ENCODE results near the gene ADAMTS12.

The ADAMTS12 gene

GRCh38 chr5:33761139-33761538 is 130.7 kb downstream of the ADAMTS12 start:
- no peak for DNase-seq (ENCODE audit: low read depth)

- DNase-seq (ENCODE audit: low read depth), result no peak
Measured at GRCh38 chr5:33758737-33759136, 133.1 kb downstream of the ADAMTS12 start.

GRCh38 chr5:33756491-33756890 is 135.3 kb downstream of the ADAMTS12 start:
- no peak for DNase-seq (ENCODE audit: low read depth)

- no peak for DNase-seq (ENCODE audit: low read depth)
Measured at GRCh38 chr5:33755231-33755630, 136.6 kb downstream of the ADAMTS12 start.

GRCh38 chr5:33753704-33754103 is 138.1 kb downstream of the ADAMTS12 start:
- no peak for DNase-seq (ENCODE audit: low read depth)

GRCh38 chr5:33748754-33749153 is 143.0 kb downstream of the ADAMTS12 start:
- no peak for DNase-seq (ENCODE audit: low read depth)

GRCh38 chr5:33745101-33745770 is 146.6 kb downstream of the ADAMTS12 start:
- no peak for DNase-seq (ENCODE audit: low read depth)

GRCh38 chr5:33743099-33743498 is 148.7 kb downstream of the ADAMTS12 start:
- DNase-seq (ENCODE audit: low read depth), result no peak

- no peak for DNase-seq (ENCODE audit: low read depth)
Measured at GRCh38 chr5:33742181-33742580, 149.6 kb downstream of the ADAMTS12 start.

GRCh38 chr5:33738967-33739366 is 152.8 kb downstream of the ADAMTS12 start:
- no peak for DNase-seq (ENCODE audit: low read depth)

GRCh38 chr5:33738097-33738496 is 153.7 kb downstream of the ADAMTS12 start:
- DNase-seq (ENCODE audit: low read depth), result no peak

GRCh38 chr5:33737697-33738096 is 154.1 kb downstream of the ADAMTS12 start:
- no peak for DNase-seq (ENCODE audit: low read depth)

- no peak for DNase-seq (ENCODE audit: low read depth)
Measured at GRCh38 chr5:33737284-33737683, 154.5 kb downstream of the ADAMTS12 start.

- DNase-seq (ENCODE audit: low read depth), result no peak
Measured at GRCh38 chr5:33736510-33736909, 155.3 kb downstream of the ADAMTS12 start.

GRCh38 chr5:33735072-33735471 is 156.7 kb downstream of the ADAMTS12 start:
- DNase-seq (ENCODE audit: low read depth), result no peak

GRCh38 chr5:33734537-33734936 is 157.3 kb downstream of the ADAMTS12 start:
- DNase-seq (ENCODE audit: low read depth), result no peak

GRCh38 chr5:33733225-33733624 is 158.6 kb downstream of the ADAMTS12 start:
- DNase-seq (ENCODE audit: low read depth), result no peak

- no peak for DNase-seq (ENCODE audit: low read depth)
Measured at GRCh38 chr5:33726422-33727165, 165.2 kb downstream of the ADAMTS12 start.

GRCh38 chr5:33725806-33726205 is 166.0 kb downstream of the ADAMTS12 start:
- no peak for DNase-seq (ENCODE audit: low read depth)

GRCh38 chr5:33721491-33722200 is 170.1 kb downstream of the ADAMTS12 start:
- DNase-seq (ENCODE audit: low read depth), result no peak

- no peak for DNase-seq (ENCODE audit: low read depth)
Measured at GRCh38 chr5:33720176-33720575, 171.6 kb downstream of the ADAMTS12 start.

GRCh38 chr5:33719769-33720168 is 172.0 kb downstream of the ADAMTS12 start:
- no peak for DNase-seq (ENCODE audit: low read depth)

GRCh38 chr5:33715661-33716060 is 176.1 kb downstream of the ADAMTS12 start:
- DNase-seq (ENCODE audit: low read depth), result no peak

Data from activated T-cell treated with anti-CD3 and anti-CD28 coated beads for 48 hours (primary cell).